ENCODE measurements around the gene PLN. TPM values are rescaled to one million over a fixed set of nuclear protein-coding genes. Genes with fewer than 3 reads are reported as not detected.

Gene PLN
- total and polyA plus RNA-seq, 5 experiments from 2014 or later = 0.09 to 0.27 (median 0.15) TPM; not detected in 2

- DNase-seq (no peak), ATAC-seq (no peak)
- Mint-ChIP-seq H3K4me3 (no peak overlapping the region), H3K4me1 (peaks cover 27 to 76% (median 50%) of the 10 kb centered on the region in 4 donors), H3K9me3 (peaks cover 0 to 5% (median 0%) of the 10 kb centered on the region in 9 donors), H3K36me3 (peaks cover 11 to 29% (median 29%) of the 10 kb centered on the region in 3 donors), H3K27ac (peak overlapping the region; percentile 0 to 92 (median 32)), H3K27me3 (no peaks in the 10 kb centered on the region)
- POLR2A ChIA-PET = no interaction called here
Observed at GRCh38 chr6:118586746-118587485, 38.8 kb downstream of the PLN start.

- POLR2A ChIA-PET = no interaction called here
- H3K27ac Mint-ChIP-seq = peak overlapping the region in 8 of 10 donors; percentile 1 to 86 (median 64)
- H3K4me1 Mint-ChIP-seq = peaks cover 29 to 75% (median 52%) of the 10 kb centered on the region in 4 donors
- H3K9me3 Mint-ChIP-seq = peaks cover 0 to 5% (median 0%) of the 10 kb centered on the region in 9 donors
- H3K27me3 Mint-ChIP-seq = no peaks in the 10 kb centered on the region
- no peak overlapping the region for H3K4me3 Mint-ChIP-seq
- no peak for DNase-seq
- ATAC-seq = no peak
- peaks cover 6 to 33% (median 18%) of the 10 kb centered on the region in 3 donors for H3K36me3 Mint-ChIP-seq
Observed at GRCh38 chr6:118588626-118589025, 40.5 kb downstream of the PLN start.

- Mint-ChIP-seq H3K9me3 (peaks cover 0 to 5% (median 0%) of the 10 kb centered on the region in 9 donors), H3K4me3 (no peak overlapping the region), H3K4me1 (peaks cover 34 to 81% (median 57%) of the 10 kb centered on the region in 4 donors), H3K27me3 (no peaks in the 10 kb centered on the region), H3K36me3 (peaks cover 6 to 35% (median 16%) of the 10 kb centered on the region in 3 donors), H3K27ac (peak overlapping the region in 7 of 10 donors; percentile 1 to 91 (median 79))
- POLR2A ChIA-PET = no interaction called here
- DNase-seq = no peak
- ATAC-seq = no peak
Observed at GRCh38 chr6:118589186-118589585, 41.1 kb downstream of the PLN start.

- peaks cover 6 to 35% (median 16%) of the 10 kb centered on the region in 3 donors for H3K36me3 Mint-ChIP-seq
- peak overlapping the region in 7 of 10 donors; percentile 49 to 91 (median 79) for H3K27ac Mint-ChIP-seq
- peak overlapping the region in 1 of 10 donors; percentile 49 for H3K4me3 Mint-ChIP-seq
- POLR2A ChIA-PET = no interaction called here
- H3K4me1 Mint-ChIP-seq = peaks cover 34 to 81% (median 56%) of the 10 kb centered on the region in 4 donors
- H3K9me3 Mint-ChIP-seq = peaks cover 0 to 5% (median 0%) of the 10 kb centered on the region in 9 donors
- no peak for DNase-seq
- no peak for ATAC-seq
- H3K27me3 Mint-ChIP-seq = no peaks in the 10 kb centered on the region
Observed at GRCh38 chr6:118589649-118590365, 41.7 kb downstream of the PLN start.

- Mint-ChIP-seq H3K4me3 (no peak overlapping the region), H3K9me3 (peaks cover 0 to 3% (median 0%) of the 10 kb centered on the region in 9 donors), H3K27me3 (no peaks in the 10 kb centered on the region), H3K36me3 (peaks cover 6 to 38% (median 22%) of the 10 kb centered on the region in 3 donors), H3K27ac (peak overlapping the region in 5 of 10 donors; percentile 19 to 68 (median 44)), H3K4me1 (peaks cover 33 to 67% (median 51%) of the 10 kb centered on the region in 4 donors)
- ATAC-seq (no peak), DNase-seq (no peak)
- POLR2A ChIA-PET = no interaction called here
Observed at GRCh38 chr6:118591897-118592296, 43.8 kb downstream of the PLN start.

- Mint-ChIP-seq H3K27ac (peak overlapping the region in 1 of 10 donors; percentile 13), H3K9me3 (peaks cover 0 to 7% (median 0%) of the 10 kb centered on the region in 9 donors), H3K4me3 (no peak overlapping the region), H3K4me1 (peaks cover 35 to 64% (median 47%) of the 10 kb centered on the region in 4 donors), H3K36me3 (peaks cover 4 to 39% (median 18%) of the 10 kb centered on the region in 3 donors), H3K27me3 (no peaks in the 10 kb centered on the region)
- ATAC-seq = no peak
- DNase-seq = no peak
- POLR2A ChIA-PET = interaction anchor here (0.7 kb wide), 1 partner anchor 37 kb away, joined by 5 read pairs; no protein-coding TSS in a partner anchor
Observed at GRCh38 chr6:118594877-118595276, 46.8 kb downstream of the PLN start.

- no peak for ATAC-seq
- Mint-ChIP-seq H3K27me3 (no peaks in the 10 kb centered on the region), H3K36me3 (peaks cover 4 to 35% (median 13%) of the 10 kb centered on the region in 3 donors), H3K4me3 (peak overlapping the region in 1 of 10 donors; percentile 18), H3K4me1 (peaks cover 24 to 49% (median 37%) of the 10 kb centered on the region in 4 donors), H3K27ac (peak overlapping the region in 6 of 10 donors; percentile 21 to 88 (median 48)), H3K9me3 (peaks cover 0 to 7% (median 0%) of the 10 kb centered on the region in 9 donors)
- POLR2A ChIA-PET = no interaction called here
- no peak for DNase-seq
Observed at GRCh38 chr6:118596774-118597320, 48.8 kb downstream of the PLN start.

GRCh38 chr6:118597636-118598035, 49.5 kb downstream of the PLN start:
- H3K4me3 Mint-ChIP-seq = no peak overlapping the region
- peaks cover 24 to 48% (median 38%) of the 10 kb centered on the region in 4 donors for H3K4me1 Mint-ChIP-seq
- peak overlapping the region in 3 of 10 donors; percentile 12 to 29 (median 22) for H3K27ac Mint-ChIP-seq
- H3K27me3 Mint-ChIP-seq = no peaks in the 10 kb centered on the region
- DNase-seq (no peak), ATAC-seq (no peak)
- peaks cover 0 to 7% (median 0%) of the 10 kb centered on the region in 9 donors for H3K9me3 Mint-ChIP-seq
- peaks cover 4 to 42% (median 19%) of the 10 kb centered on the region in 3 donors for H3K36me3 Mint-ChIP-seq
- POLR2A ChIA-PET = no interaction called here

- Mint-ChIP-seq H3K9me3 (peaks cover 0 to 7% (median 0%) of the 10 kb centered on the region in 9 donors), H3K4me1 (peaks cover 23 to 45% (median 36%) of the 10 kb centered on the region in 4 donors)
- POLR2A ChIA-PET = no interaction called here
Observed at GRCh38 chr6:118598324-118598723, 50.2 kb downstream of the PLN start.

GRCh38 chr6:118602300-118602699, 54.2 kb downstream of the PLN start:
- Mint-ChIP-seq H3K4me3 (no peak overlapping the region), H3K36me3 (peaks cover 12 to 61% (median 30%) of the 10 kb centered on the region in 3 donors), H3K27ac (no peak overlapping the region), H3K9me3 (peaks cover 0 to 5% (median 0%) of the 10 kb centered on the region in 9 donors), H3K4me1 (peaks cover 23 to 46% (median 42%) of the 10 kb centered on the region in 4 donors), H3K27me3 (no peaks in the 10 kb centered on the region)
- ATAC-seq = no peak
- POLR2A ChIA-PET = no interaction called here
- no peak for DNase-seq

More at GRCh38 chr6:118598324-118598723, 50.2 kb downstream of the PLN start:
- DNase-seq (no peak), ATAC-seq (no peak)
- peak overlapping the region in 5 of 10 donors; percentile 5 to 28 (median 12) for H3K27ac Mint-ChIP-seq
- H3K4me3 Mint-ChIP-seq = no peak overlapping the region
- no peaks in the 10 kb centered on the region for H3K27me3 Mint-ChIP-seq
- peaks cover 4 to 40% (median 24%) of the 10 kb centered on the region in 3 donors for H3K36me3 Mint-ChIP-seq

- no peaks in the 10 kb centered on the region for H3K27me3 Mint-ChIP-seq
- POLR2A ChIA-PET = no interaction called here
- peaks cover 19 to 45% (median 40%) of the 10 kb centered on the region in 4 donors for H3K4me1 Mint-ChIP-seq
- peaks cover 0 to 5% (median 0%) of the 10 kb centered on the region in 9 donors for H3K9me3 Mint-ChIP-seq
- H3K27ac Mint-ChIP-seq = peak overlapping the region in 1 of 10 donors; percentile 48
- DNase-seq (no peak), ATAC-seq (no peak)
- peaks cover 12 to 65% (median 30%) of the 10 kb centered on the region in 3 donors for H3K36me3 Mint-ChIP-seq
- H3K4me3 Mint-ChIP-seq = no peak overlapping the region
Observed at GRCh38 chr6:118603372-118603771, 55.3 kb downstream of the PLN start.

- peak in 1 of 2 donors; percentile 25 for ATAC-seq
- DNase-seq = no peak
- Mint-ChIP-seq H3K4me3 (peak overlapping the region in 4 of 10 donors; percentile 7 to 54 (median 38)), H3K9me3 (peaks cover 0 to 9% (median 1%) of the 10 kb centered on the region in 9 donors), H3K27me3 (no peaks in the 10 kb centered on the region), H3K36me3 (peaks cover 10 to 70% (median 38%) of the 10 kb centered on the region in 3 donors), H3K27ac (peak overlapping the region in 8 of 10 donors; percentile 1 to 69 (median 33)), H3K4me1 (peaks cover 26 to 60% (median 49%) of the 10 kb centered on the region in 4 donors)
- POLR2A ChIA-PET = interaction anchor here (1.0 to 1.3 kb wide), 2 partner anchors 24 to 103 kb away, joined by 4 to 5 read pairs; no protein-coding TSS in a partner anchor
Observed at GRCh38 chr6:118606268-118606667, 58.2 kb downstream of the PLN start.

Measured in naive thymus-derived CD8-positive, alpha-beta T cell (primary cell).